GM19468 (cell line): ENCODE results near the gene CCSER2.
"Not testable (repeated sequence)": the region's sequence is repeated elsewhere in the genome, so short reads cannot be mapped to it uniquely, and the experiment has no call there.

Experiments used
- ATAC-seq: cut with Tn5 transposase; IDR thresholded peaks from one replicate; pipeline ENCODE4 v1.9.1; 2021; ENCODE audit warnings: mild to moderate bottlenecking, moderate library complexity, moderate number of reproducible peaks; ENCODE audit not compliant: unreplicated experiment; ENCODE audit errors: extremely low read depth

Gene CCSER2

GRCh38 chr10:84343831-84344230 lies 15.4 kb downstream of the CCSER2 start:
- ATAC-seq = no peak

GRCh38 chr10:84344526-84344925 lies 16.1 kb downstream of the CCSER2 start:
- ATAC-seq = no peak

- not testable (repeated sequence) for ATAC-seq
Observed at GRCh38 chr10:84347575-84348002, 19.2 kb downstream of the CCSER2 start.

GRCh38 chr10:84348447-84348846 lies 20.1 kb downstream of the CCSER2 start:
- no peak for ATAC-seq

GRCh38 chr10:84348860-84349259 lies 20.5 kb downstream of the CCSER2 start:
- ATAC-seq = no peak

- peak; percentile 92 for ATAC-seq
Observed at GRCh38 chr10:84352251-84352842, 24.0 kb downstream of the CCSER2 start.

- ATAC-seq = no peak
Observed at GRCh38 chr10:84353052-84353803, 24.8 kb downstream of the CCSER2 start.

- no peak for ATAC-seq
Observed at GRCh38 chr10:84354623-84355022, 26.2 kb downstream of the CCSER2 start.

GRCh38 chr10:84355106-84355505 lies 26.7 kb downstream of the CCSER2 start:
- no peak for ATAC-seq

GRCh38 chr10:84356928-84357327 lies 28.5 kb downstream of the CCSER2 start:
- no peak for ATAC-seq

GRCh38 chr10:84358743-84359142 lies 30.4 kb downstream of the CCSER2 start:
- no peak for ATAC-seq

- ATAC-seq = no peak
Observed at GRCh38 chr10:84360637-84361365, 32.4 kb downstream of the CCSER2 start.

GRCh38 chr10:84365335-84365881 lies 37.0 kb downstream of the CCSER2 start:
- ATAC-seq = no peak

GRCh38 chr10:84366041-84366440 lies 37.7 kb downstream of the CCSER2 start:
- ATAC-seq = no peak

GRCh38 chr10:84367256-84367655 lies 38.9 kb downstream of the CCSER2 start:
- no peak for ATAC-seq

GRCh38 chr10:84368828-84369227 lies 40.4 kb downstream of the CCSER2 start:
- no peak for ATAC-seq

- no peak for ATAC-seq
Observed at GRCh38 chr10:84370283-84370682, 41.9 kb downstream of the CCSER2 start.

- no peak for ATAC-seq
Observed at GRCh38 chr10:84371944-84372343, 43.6 kb downstream of the CCSER2 start.

GRCh38 chr10:84373000-84373399 lies 44.6 kb downstream of the CCSER2 start:
- ATAC-seq = no peak

- no peak for ATAC-seq
Observed at GRCh38 chr10:84374455-84374854, 46.1 kb downstream of the CCSER2 start.

GRCh38 chr10:84375011-84375410 lies 46.6 kb downstream of the CCSER2 start:
- ATAC-seq = no peak
